Measurements from ENCODE around the gene HMCN2.

The HMCN2 gene

DNA sequence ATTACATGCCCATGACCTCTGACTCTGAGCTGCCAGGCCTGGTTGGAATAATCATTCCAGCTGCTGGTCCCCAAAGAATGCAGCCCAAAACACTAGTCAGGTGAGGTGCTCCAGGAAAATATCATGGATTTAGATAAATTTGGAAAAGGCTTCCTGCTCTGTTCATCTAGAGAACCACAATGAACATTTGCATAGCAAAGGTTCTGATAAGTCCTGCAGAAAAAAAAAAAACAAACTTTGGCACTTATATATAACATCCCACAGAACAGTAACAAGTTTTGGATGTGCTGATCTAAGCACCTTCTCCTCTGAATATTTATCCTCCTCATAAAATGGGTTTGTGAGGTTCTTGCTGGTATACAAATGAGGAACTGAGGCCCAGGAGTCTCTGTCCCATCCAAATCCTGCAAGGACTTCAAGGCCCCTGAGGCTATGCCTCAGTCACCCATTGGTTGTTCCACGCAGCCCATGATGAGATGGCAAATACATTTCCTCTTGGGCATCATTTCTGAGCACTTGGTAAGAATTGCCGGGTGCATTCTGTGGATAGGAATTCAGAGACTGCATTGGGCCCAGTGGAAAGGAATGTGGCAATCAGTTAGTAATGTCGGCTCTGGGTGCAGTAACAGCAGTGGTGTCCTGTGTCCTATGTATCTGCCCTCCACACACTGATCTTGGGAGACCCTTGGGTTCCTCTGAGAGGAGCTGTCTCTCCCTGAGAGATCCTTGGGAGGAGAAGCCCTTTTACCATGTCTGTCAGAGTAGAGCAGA is 105.8 kb downstream of the HMCN2 start:
- no peaks in the 10 kb centered on the region for H3K9me3 ChIP-seq (ENCODE audit: control insufficient read depth, low read length)
- H3K36me3 ChIP-seq (ENCODE audit: control insufficient read depth in 1 of 2, insufficient read depth in 2 of 2, low read depth in 1 of 2, low read length in 2 of 2) = no peaks in the 10 kb centered on the region
- no peak overlapping the region for H3K27ac ChIP-seq (ENCODE audit: low read length, poor library complexity, severe bottlenecking)
- DNase-seq = no peak
- no peak overlapping the region for H3K4me2 ChIP-seq (ENCODE audit: low read length, poor library complexity, severe bottlenecking)
- H2AK5ac ChIP-seq (ENCODE audit: low read length, severe bottlenecking) = no peak overlapping the region
- no peak overlapping the region for H2BK120ac ChIP-seq (ENCODE audit: low read depth, low read length)
- H3K79me1 ChIP-seq (replicated peaks; ENCODE audit: low read length, poor library complexity, severe bottlenecking) = no peaks in the 10 kb centered on the region
- H3K9ac ChIP-seq (ENCODE audit: low read length) = no peak overlapping the region
- no peak overlapping the region for H2BK15ac ChIP-seq (ENCODE audit: low read depth, poor library complexity, severe bottlenecking)
- H2BK5ac ChIP-seq (ENCODE audit: low read depth, low read length, poor library complexity, severe bottlenecking) = no peak overlapping the region
- H2BK12ac ChIP-seq (ENCODE audit: low read length in 2 of 2) = no peak overlapping the region
- H3K4me3 ChIP-seq (ENCODE audit: insufficient read depth in 1 of 2, low read depth in 1 of 2, low read length in 2 of 2) = no peak overlapping the region
- no peak overlapping the region for H3K23ac ChIP-seq (ENCODE audit: low read length in 2 of 2)
- H3K4ac ChIP-seq (ENCODE audit: low read depth in 1 of 2, low read length in 2 of 2) = no peak overlapping the region
- H3K14ac ChIP-seq (ENCODE audit: low read length in 2 of 2) = no peak overlapping the region
- peaks cover 11% of the 10 kb centered on the region for H3K4me1 ChIP-seq (ENCODE audit: control insufficient read depth, insufficient read depth, low read depth, low read length)
- no peak overlapping the region for H4K8ac ChIP-seq (ENCODE audit: low read length)
- no peak overlapping the region for H4K91ac ChIP-seq (ENCODE audit: low read length)
- peaks cover 15 to 58% of the 10 kb centered on the region in 2 experiments for H3K27me3 ChIP-seq (ENCODE audit: control insufficient read depth in 1 of 2, insufficient read depth in 1 of 2, low read length in 2 of 2)
- 74% methylated on average over 3 of the region's 3 CpGs for WGBS
- no peak overlapping the region for H3K18ac ChIP-seq (ENCODE audit: low read depth in 1 of 2, low read length in 2 of 2)
- no peak overlapping the region for H2AFZ ChIP-seq (ENCODE audit: low read depth, low read length)

DNA sequence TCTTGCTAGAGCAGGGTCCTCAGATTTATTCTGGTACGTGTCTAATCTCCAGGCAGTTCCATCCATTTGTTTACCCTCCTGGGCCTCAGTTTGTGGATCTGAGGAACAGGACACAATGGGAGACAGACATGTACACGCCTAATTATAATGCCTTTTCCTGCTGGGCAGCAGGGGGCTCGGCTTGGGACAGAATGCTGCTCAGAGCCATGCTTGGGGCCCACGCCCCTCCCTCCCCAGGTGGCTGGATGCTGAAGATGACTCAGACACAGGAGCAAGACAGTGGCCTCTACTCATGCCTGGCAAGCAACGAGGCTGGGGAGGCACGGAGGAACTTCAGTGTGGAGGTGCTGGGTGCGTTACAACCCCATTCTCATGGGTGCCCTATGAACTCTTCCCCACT is 106.5 kb downstream of the HMCN2 start:
- H3K79me1 ChIP-seq (replicated peaks; ENCODE audit: low read length, poor library complexity, severe bottlenecking) = no peaks in the 10 kb centered on the region
- 56% methylated on average over 7 of the region's 7 CpGs for WGBS
- no peak overlapping the region for H3K4ac ChIP-seq (ENCODE audit: low read depth in 1 of 2, low read length in 2 of 2)
- H3K4me3 ChIP-seq (ENCODE audit: insufficient read depth in 1 of 2, low read depth in 1 of 2, low read length in 2 of 2) = no peak overlapping the region
- H4K8ac ChIP-seq (ENCODE audit: low read length) = no peak overlapping the region
- H2BK5ac ChIP-seq (ENCODE audit: low read depth, low read length, poor library complexity, severe bottlenecking) = no peak overlapping the region
- no peak overlapping the region for H3K23ac ChIP-seq (ENCODE audit: low read length in 2 of 2)
- H3K36me3 ChIP-seq (ENCODE audit: control insufficient read depth in 1 of 2, insufficient read depth in 2 of 2, low read depth in 1 of 2, low read length in 2 of 2) = no peaks in the 10 kb centered on the region
- H3K9me3 ChIP-seq (ENCODE audit: control insufficient read depth, low read length) = no peaks in the 10 kb centered on the region
- H4K91ac ChIP-seq (ENCODE audit: low read length) = no peak overlapping the region
- H3K18ac ChIP-seq (ENCODE audit: low read depth in 1 of 2, low read length in 2 of 2) = no peak overlapping the region
- peaks cover 15 to 53% of the 10 kb centered on the region in 2 experiments for H3K27me3 ChIP-seq (ENCODE audit: control insufficient read depth in 1 of 2, insufficient read depth in 1 of 2, low read length in 2 of 2)
- no peak overlapping the region for H2AK5ac ChIP-seq (ENCODE audit: low read length, severe bottlenecking)
- H2BK15ac ChIP-seq (ENCODE audit: low read depth, poor library complexity, severe bottlenecking) = no peak overlapping the region
- no peak overlapping the region for H2BK120ac ChIP-seq (ENCODE audit: low read depth, low read length)
- no peak overlapping the region for H3K9ac ChIP-seq (ENCODE audit: low read length)
- no peak overlapping the region for H2BK12ac ChIP-seq (ENCODE audit: low read length in 2 of 2)
- H3K14ac ChIP-seq (ENCODE audit: low read length in 2 of 2) = no peak overlapping the region
- H2AFZ ChIP-seq (ENCODE audit: low read depth, low read length) = no peak overlapping the region
- DNase-seq = no peak
- no peak overlapping the region for H3K27ac ChIP-seq (ENCODE audit: low read length, poor library complexity, severe bottlenecking)
- H3K4me2 ChIP-seq (ENCODE audit: low read length, poor library complexity, severe bottlenecking) = no peak overlapping the region
- peaks cover 11% of the 10 kb centered on the region for H3K4me1 ChIP-seq (ENCODE audit: control insufficient read depth, insufficient read depth, low read depth, low read length)

DNA sequence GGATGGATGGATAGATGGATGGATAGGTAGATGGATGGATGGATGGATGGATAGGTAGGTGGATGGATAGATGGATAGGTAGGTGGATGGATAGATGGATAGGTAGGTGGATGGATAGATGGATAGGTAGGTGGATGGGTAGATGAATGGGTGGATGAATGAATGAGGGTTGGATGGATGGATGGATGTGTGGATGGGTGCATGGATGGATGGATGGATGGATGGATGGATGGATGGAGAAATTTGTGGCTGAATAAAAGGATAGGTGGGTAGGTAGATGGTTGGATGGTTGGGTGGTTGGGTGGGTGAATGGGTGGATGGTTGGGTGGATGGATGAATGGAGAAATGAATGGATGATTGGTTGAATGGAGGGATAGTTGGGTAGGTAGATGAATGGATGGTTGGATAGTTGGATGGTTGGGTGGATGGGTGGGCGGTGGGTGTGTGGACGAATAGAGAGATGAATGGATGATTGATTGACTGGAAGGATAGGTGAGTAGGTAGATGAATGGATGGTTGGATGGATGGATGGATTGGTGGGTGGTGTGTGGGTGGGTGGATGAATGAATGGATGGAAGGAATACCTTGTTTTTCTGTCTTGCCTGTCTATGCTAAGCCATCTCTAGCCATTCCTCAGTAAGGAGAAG is 108.2 kb downstream of the HMCN2 start:
- WGBS = 77% methylated on average over 2 of the region's 2 CpGs
- no peaks in the 10 kb centered on the region for H3K9me3 ChIP-seq (ENCODE audit: control insufficient read depth, low read length)

DNA sequence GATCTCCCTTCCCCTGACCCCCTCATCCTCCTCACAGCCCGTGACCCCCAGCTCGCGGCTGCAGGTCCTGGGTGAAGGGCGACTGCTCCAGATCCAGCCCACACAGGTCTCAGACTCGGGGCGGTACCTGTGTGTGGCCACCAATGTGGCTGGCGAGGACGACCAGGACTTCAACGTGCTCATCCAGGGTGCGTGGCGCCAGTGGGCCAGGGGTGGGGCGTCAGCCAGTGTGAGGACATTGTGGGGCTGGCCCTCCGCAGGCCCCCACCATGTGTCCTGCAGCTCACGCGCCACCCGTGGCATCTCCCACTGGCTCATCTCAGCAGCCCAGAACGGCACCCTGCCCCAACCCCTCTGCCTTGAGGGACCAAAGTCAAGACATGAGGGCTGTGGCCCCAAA is 112.1 kb downstream of the HMCN2 start:
- Histone ChIP-seq H3K4me1 (ENCODE audit: control insufficient read depth, insufficient read depth, low read depth, low read length) (peaks cover 3% of the 10 kb centered on the region), H3K9ac (ENCODE audit: low read length) (no peak overlapping the region), H3K4ac (ENCODE audit: low read depth in 1 of 2, low read length in 2 of 2) (no peak overlapping the region), H2BK120ac (ENCODE audit: low read depth, low read length) (no peak overlapping the region), H3K27ac (ENCODE audit: low read length, poor library complexity, severe bottlenecking) (no peak overlapping the region), H3K27me3 (ENCODE audit: control insufficient read depth in 1 of 2, insufficient read depth in 1 of 2, low read length in 2 of 2) (peaks cover 0 to 49% of the 10 kb centered on the region in 2 experiments), H2BK12ac (ENCODE audit: low read length in 2 of 2) (no peak overlapping the region), H3K18ac (ENCODE audit: low read depth in 1 of 2, low read length in 2 of 2) (no peak overlapping the region), H3K36me3 (ENCODE audit: control insufficient read depth in 1 of 2, insufficient read depth in 2 of 2, low read depth in 1 of 2, low read length in 2 of 2) (no peaks in the 10 kb centered on the region), H3K23ac (ENCODE audit: low read length in 2 of 2) (no peak overlapping the region), H3K14ac (ENCODE audit: low read length in 2 of 2) (no peak overlapping the region), H2AFZ (ENCODE audit: low read depth, low read length) (no peak overlapping the region), H2BK5ac (ENCODE audit: low read depth, low read length, poor library complexity, severe bottlenecking) (no peak overlapping the region), H4K8ac (ENCODE audit: low read length) (no peak overlapping the region), H3K9me3 (ENCODE audit: control insufficient read depth, low read length) (no peaks in the 10 kb centered on the region), H3K79me1 (replicated peaks; ENCODE audit: low read length, poor library complexity, severe bottlenecking) (no peaks in the 10 kb centered on the region), H2BK15ac (ENCODE audit: low read depth, poor library complexity, severe bottlenecking) (no peak overlapping the region), H2AK5ac (ENCODE audit: low read length, severe bottlenecking) (no peak overlapping the region), H3K4me2 (ENCODE audit: low read length, poor library complexity, severe bottlenecking) (no peak overlapping the region), H4K91ac (ENCODE audit: low read length) (no peak overlapping the region), H3K4me3 (ENCODE audit: insufficient read depth in 1 of 2, low read depth in 1 of 2, low read length in 2 of 2) (no peak overlapping the region)
- WGBS = 93% methylated on average over 14 of the region's 17 CpGs
- DNase-seq = no peak

More for the DNA sequence above, 108.2 kb downstream of the HMCN2 start:
- Histone ChIP-seq H4K91ac (ENCODE audit: low read length) (no peak overlapping the region), H3K27me3 (ENCODE audit: control insufficient read depth in 1 of 2, insufficient read depth in 1 of 2, low read length in 2 of 2) (peaks cover 11 to 57% of the 10 kb centered on the region in 2 experiments), H2BK15ac (ENCODE audit: low read depth, poor library complexity, severe bottlenecking) (no peak overlapping the region), H3K4ac (ENCODE audit: low read depth in 1 of 2, low read length in 2 of 2) (no peak overlapping the region), H2AK5ac (ENCODE audit: low read length, severe bottlenecking) (no peak overlapping the region), H3K4me3 (ENCODE audit: insufficient read depth in 1 of 2, low read depth in 1 of 2, low read length in 2 of 2) (no peak overlapping the region), H3K14ac (ENCODE audit: low read length in 2 of 2) (no peak overlapping the region), H3K79me1 (replicated peaks; ENCODE audit: low read length, poor library complexity, severe bottlenecking) (no peaks in the 10 kb centered on the region), H3K27ac (ENCODE audit: low read length, poor library complexity, severe bottlenecking) (no peak overlapping the region), H3K4me2 (ENCODE audit: low read length, poor library complexity, severe bottlenecking) (no peak overlapping the region), H2BK12ac (ENCODE audit: low read length in 2 of 2) (no peak overlapping the region), H3K23ac (ENCODE audit: low read length in 2 of 2) (no peak overlapping the region), H2AFZ (ENCODE audit: low read depth, low read length) (no peak overlapping the region), H3K9ac (ENCODE audit: low read length) (no peak overlapping the region), H2BK5ac (ENCODE audit: low read depth, low read length, poor library complexity, severe bottlenecking) (no peak overlapping the region), H4K8ac (ENCODE audit: low read length) (no peak overlapping the region), H3K36me3 (ENCODE audit: control insufficient read depth in 1 of 2, insufficient read depth in 2 of 2, low read depth in 1 of 2, low read length in 2 of 2) (no peaks in the 10 kb centered on the region), H3K4me1 (ENCODE audit: control insufficient read depth, insufficient read depth, low read depth, low read length) (peaks cover 9% of the 10 kb centered on the region), H3K18ac (ENCODE audit: low read depth in 1 of 2, low read length in 2 of 2) (no peak overlapping the region), H2BK120ac (ENCODE audit: low read depth, low read length) (no peak overlapping the region)
- DNase-seq = no peak

All from mesenchymal stem cell (in vitro differentiated cells and primary cell).